WERI-Rb-1 (cell line): ENCODE data around the gene ZNF462.
A peak's percentile ranks its signal among the peaks of the same experiment; 100 is the strongest.

Experiments used
- DNase-seq: peaks from one replicate; pipeline ENCODE4 v3.0.0-alpha.2; 2020
- H3K27ac ChIP-seq: fragments of 250-450 bp; sonication (Bioruptor Pico); 2 replicates; pipeline ENCODE4 v1.5.1; 2020; ENCODE audit warnings: mild to moderate bottlenecking, moderate library complexity
- H3K27me3 ChIP-seq: fragments of 250-450 bp; sonication (Bioruptor Pico); 2 replicates; pipeline ENCODE4 v1.5.1; 2021; ENCODE audit warnings: mild to moderate bottlenecking, low read depth, moderate library complexity; ENCODE audit not compliant: insufficient read depth, severe bottlenecking
- H3K36me3 ChIP-seq: fragments of 250-450 bp; sonication (Bioruptor Pico); 2 replicates; pipeline ENCODE4 v1.5.1; 2020; ENCODE audit warnings: mild to moderate bottlenecking, moderate library complexity
- H3K4me3 ChIP-seq: 2 replicates; pipeline ENCODE4 v1.5.1; 2011; ENCODE audit warnings: low read depth, mild to moderate bottlenecking, control low read depth, low read length
- H3K9me3 ChIP-seq: fragments of 250-450 bp; sonication (Bioruptor Pico); 2 replicates; pipeline ENCODE4 v1.5.1; 2021; ENCODE audit warnings: mild to moderate bottlenecking, moderate library complexity; ENCODE audit not compliant: severe bottlenecking
- CTCF ChIP-seq: IDR thresholded peaks from 2 replicates; pipeline ENCODE4 v1.5.1; 2011; ENCODE audit warnings: low read depth, mild to moderate bottlenecking, control low read depth, inconsistent platforms, low read length

Gene ZNF462

DNA sequence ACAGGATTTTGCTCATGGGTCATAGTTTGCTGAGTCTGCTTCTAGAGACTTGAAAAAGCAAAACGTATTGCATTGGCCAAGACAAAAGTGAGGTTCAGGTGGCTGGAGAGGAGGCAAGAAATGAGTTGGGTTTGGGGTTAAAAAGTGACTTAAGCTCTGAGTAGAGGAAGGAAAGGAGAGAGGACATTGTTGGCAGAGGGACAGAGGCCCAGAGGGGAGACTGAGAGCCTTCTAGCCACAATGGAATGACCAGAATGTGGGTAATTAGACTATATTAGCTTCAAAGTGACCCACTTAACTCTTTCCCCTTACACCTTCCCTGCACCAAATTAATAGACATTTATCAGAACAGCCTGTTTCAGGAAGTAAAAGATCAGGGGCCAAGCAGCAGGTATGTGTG lies 188.4 kb downstream of the ZNF462 start:
- H3K27me3 ChIP-seq, result no peaks in the 10 kb centered on the region
- peaks cover 3% of the 10 kb centered on the region for H3K9me3 ChIP-seq
- no peak overlapping the region for H3K27ac ChIP-seq
- DNase-seq, result no peak
- no peak overlapping the region for H3K4me3 ChIP-seq
- no peak for TF ChIP-seq CTCF
- H3K36me3 ChIP-seq, result no peaks in the 10 kb centered on the region

- Histone ChIP-seq H3K9me3 (peaks cover 3% of the 10 kb centered on the region), H3K4me3 (no peak overlapping the region), H3K36me3 (no peaks in the 10 kb centered on the region), H3K27ac (no peak overlapping the region), H3K27me3 (no peaks in the 10 kb centered on the region)
- no peak for DNase-seq
- no peak for TF ChIP-seq CTCF
Observed at GRCh38 chr9:107054146-107054545, 191.2 kb downstream of the ZNF462 start.

GRCh38 chr9:107059220-107059619 lies 196.3 kb downstream of the ZNF462 start:
- H3K4me3 ChIP-seq, result no peak overlapping the region
- no peak for TF ChIP-seq CTCF
- no peaks in the 10 kb centered on the region for H3K27me3 ChIP-seq
- peak overlapping the region; percentile 13; the same call in 1 of the 2 replicates for H3K27ac ChIP-seq
- peaks cover 5% of the 10 kb centered on the region for H3K9me3 ChIP-seq
- H3K36me3 ChIP-seq, result no peaks in the 10 kb centered on the region
- no peak for DNase-seq

DNA sequence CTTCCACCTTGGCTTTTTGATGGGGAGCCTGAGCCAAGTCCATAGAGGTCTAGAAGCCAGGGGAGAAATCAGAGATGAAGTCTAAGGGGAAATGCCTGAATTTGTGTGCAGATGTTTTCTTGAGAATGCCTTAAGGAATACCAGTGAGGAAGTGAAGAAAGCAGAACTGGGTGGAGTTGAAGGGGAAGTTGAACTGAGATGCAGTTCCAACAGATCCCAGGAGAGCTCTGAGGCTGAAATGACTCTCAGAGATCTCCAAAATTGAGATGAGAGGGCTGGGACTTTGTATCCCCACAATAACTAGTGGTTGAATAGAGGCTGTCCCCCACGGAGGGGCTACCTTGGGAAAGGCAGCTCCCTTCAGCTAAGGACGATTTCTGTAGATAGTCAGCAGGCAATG lies 197.1 kb downstream of the ZNF462 start:
- DNase-seq, result no peak
- H3K4me3 ChIP-seq, result no peak overlapping the region
- H3K27me3 ChIP-seq, result no peaks in the 10 kb centered on the region
- H3K27ac ChIP-seq, result no peak overlapping the region
- no peak for TF ChIP-seq CTCF
- H3K36me3 ChIP-seq, result no peaks in the 10 kb centered on the region
- peaks cover 2% of the 10 kb centered on the region for H3K9me3 ChIP-seq
